CD8-positive, alpha-beta memory T cell (primary cell): ENCODE measurements around the gene CCNG1. TPM values are rescaled to one million over a fixed set of nuclear protein-coding genes. Genes with fewer than 3 reads are reported as not detected.
"Not testable (repeated sequence)": the region's sequence is repeated elsewhere in the genome, so short reads cannot be mapped to it uniquely, and the experiment has no call there.

Experiments
- CTCF ChIA-PET: fragments of 350-600 bp; sonication (Branson Sonifier 250); formaldehyde crosslinking; loops from one replicate; lab custom pipeline; 2021; ENCODE audit warnings: antibody characterized with exemption; lab: Charles Lee
- POLR2A ChIA-PET: fragments of 350-600 bp; sonication (Branson Sonifier 250); formaldehyde crosslinking; loops from one replicate; lab custom pipeline; 2021; ENCODE audit warnings: antibody characterized with exemption; lab: Charles Lee
- DNase-seq, 5 donors: peaks; one replicate each; pipeline versions ENCODE4 v3.0.0 to v3.0.0-alpha.2; 2020 to 2022; ENCODE audit warnings: mixed read lengths in 1 of 5
- H3K27ac ChIP-seq: one replicate; pipeline ENCODE4 v1.7.0; 2013; ENCODE audit warnings: low read depth, mild to moderate bottlenecking, low read length, moderate library complexity
- H3K27me3 ChIP-seq: 2 replicates; pipeline ENCODE4 v1.7.0; 2013; ENCODE audit warnings: low read length, mild to moderate bottlenecking; ENCODE audit not compliant: insufficient read depth, poor library complexity, severe bottlenecking
- H3K36me3 ChIP-seq: 2 replicates; pipeline ENCODE4 v1.7.0; 2013; ENCODE audit warnings: mild to moderate bottlenecking, low read length, moderate library complexity; ENCODE audit not compliant: insufficient read depth
- H3K4me1 ChIP-seq: 2 replicates; pipeline ENCODE4 v1.7.0; 2013; ENCODE audit warnings: mild to moderate bottlenecking, low read length, moderate library complexity; ENCODE audit not compliant: insufficient read depth
- H3K4me3 ChIP-seq: 2 replicates; pipeline ENCODE4 v1.7.0; 2013; ENCODE audit warnings: mild to moderate bottlenecking, low read length
- H3K9me3 ChIP-seq: 2 replicates; pipeline ENCODE4 v1.7.0; 2013; ENCODE audit warnings: mild to moderate bottlenecking, low read length
- H3K27ac Mint-ChIP-seq, 8 donors: one replicate each; pipeline ENCODE4 v1.8.0; 2020 to 2021; ENCODE audit warnings: mixed read lengths in 8 of 8, mild to moderate bottlenecking in 6 of 8, inconsistent platforms in 3 of 8, moderate library complexity in 3 of 8
- H3K27me3 Mint-ChIP-seq, 2 donors: one replicate each; pipeline ENCODE4 v1.8.0; 2020 to 2021; ENCODE audit warnings: mixed read lengths in 2 of 2, mild to moderate bottlenecking in 1 of 2, moderate library complexity in 1 of 2
- H3K36me3 Mint-ChIP-seq, 3 donors: one replicate each; pipeline ENCODE4 v1.8.0; 2020 to 2021; ENCODE audit warnings: mixed read lengths in 3 of 3, inconsistent platforms in 1 of 3, mild to moderate bottlenecking in 1 of 3
- H3K4me1 Mint-ChIP-seq, 3 donors: one replicate each; pipeline ENCODE4 v1.8.0; 2020 to 2021; ENCODE audit warnings: mixed read lengths in 3 of 3, inconsistent platforms in 1 of 3, mild to moderate bottlenecking in 1 of 3
- H3K4me3 Mint-ChIP-seq, 7 donors: one replicate each; pipeline ENCODE4 v1.8.0; 2020 to 2021; ENCODE audit warnings: mixed read lengths in 7 of 7, mild to moderate bottlenecking in 6 of 7, moderate library complexity in 4 of 7, inconsistent platforms in 2 of 7
- H3K9me3 Mint-ChIP-seq, 5 donors: one replicate each; pipeline ENCODE4 v1.8.0; 2020 to 2022; ENCODE audit warnings: mixed read lengths in 5 of 5, mild to moderate bottlenecking in 3 of 5, moderate library complexity in 2 of 5, inconsistent platforms in 1 of 5
- polyA plus RNA-seq: library from polyadenylated mRNA; unstranded; fragments of 300-500 nt; fragmentation: Illumina TruSeq; gene quantifications from one replicate; pipeline ENCODE4 v1.2.3, GENCODE V29; 2021
- total RNA-seq, 2 experiments: library from RNA; stranded (reverse); gene quantifications; one replicate each; pipeline ENCODE4 v1.2.3, GENCODE V29; 2021

Gene CCNG1
- total and polyA plus RNA-seq, 3 experiments from 2014 or later: 77.8 to 104 (median 90.9) TPM

- no peaks in the 10 kb centered on the region for H3K9me3 ChIP-seq
- H3K4me3 ChIP-seq: no peak overlapping the region
- H3K27ac ChIP-seq: no peak overlapping the region
- no peaks in the 10 kb centered on the region for H3K27me3 ChIP-seq
- Mint-ChIP-seq H3K9me3 (no peaks in the 10 kb centered on the region), H3K4me3 (no peak overlapping the region), H3K27me3 (no peaks in the 10 kb centered on the region), H3K36me3 (peaks cover 0 to 82% (median 20%) of the 10 kb centered on the region in 3 donors), H3K4me1 (peaks cover 11 to 37% (median 29%) of the 10 kb centered on the region in 3 donors), H3K27ac (no peak overlapping the region)
- ChIA-PET CTCF (no interaction called here), POLR2A (no interaction called here)
- H3K36me3 ChIP-seq: peaks cover 20% of the 10 kb centered on the region
- DNase-seq: no peak
- H3K4me1 ChIP-seq: peaks cover 5% of the 10 kb centered on the region
Observed at GRCh38 chr5:163445345-163445744, 8.0 kb downstream of the CCNG1 start.

GRCh38 chr5:163447191-163447590 is 9.8 kb downstream of the CCNG1 start:
- H3K4me1 ChIP-seq: no peaks in the 10 kb centered on the region
- no peaks in the 10 kb centered on the region for H3K9me3 Mint-ChIP-seq
- no peaks in the 10 kb centered on the region for H3K27me3 ChIP-seq
- POLR2A ChIA-PET: no interaction called here
- H3K27ac Mint-ChIP-seq: peak overlapping the region in 3 of 8 donors; percentile 18 to 72 (median 71)
- H3K4me3 Mint-ChIP-seq: no peak overlapping the region
- CTCF ChIA-PET: interaction anchor here (0.8 kb wide), 1 partner anchor 57 kb away, joined by 3 read pairs; no protein-coding TSS in a partner anchor
- H3K27me3 Mint-ChIP-seq: no peaks in the 10 kb centered on the region
- peaks cover 20% of the 10 kb centered on the region for H3K36me3 ChIP-seq
- H3K36me3 Mint-ChIP-seq: peaks cover 0 to 75% (median 15%) of the 10 kb centered on the region in 3 donors
- peaks cover 2 to 22% (median 16%) of the 10 kb centered on the region in 3 donors for H3K4me1 Mint-ChIP-seq
- no peaks in the 10 kb centered on the region for H3K9me3 ChIP-seq
- H3K4me3 ChIP-seq: no peak overlapping the region
- H3K27ac ChIP-seq: no peak overlapping the region
- DNase-seq: no peak

GRCh38 chr5:163447875-163448274 is 10.5 kb downstream of the CCNG1 start:
- H3K4me1 Mint-ChIP-seq: peaks cover 2 to 18% (median 16%) of the 10 kb centered on the region in 3 donors
- no peak for DNase-seq
- peak overlapping the region in 3 of 8 donors; percentile 23 to 83 (median 52) for H3K27ac Mint-ChIP-seq
- CTCF ChIA-PET: interaction anchor here (0.8 kb wide), 1 partner anchor 57 kb away, joined by 3 read pairs; no protein-coding TSS in a partner anchor
- no peak overlapping the region for H3K4me3 Mint-ChIP-seq
- H3K27me3 Mint-ChIP-seq: no peaks in the 10 kb centered on the region
- POLR2A ChIA-PET: no interaction called here
- no peaks in the 10 kb centered on the region for H3K9me3 ChIP-seq
- no peak overlapping the region for H3K4me3 ChIP-seq
- peaks cover 20% of the 10 kb centered on the region for H3K36me3 ChIP-seq
- H3K4me1 ChIP-seq: no peaks in the 10 kb centered on the region
- no peaks in the 10 kb centered on the region for H3K27me3 ChIP-seq
- H3K27ac ChIP-seq: no peak overlapping the region
- peaks cover 0 to 74% (median 16%) of the 10 kb centered on the region in 3 donors for H3K36me3 Mint-ChIP-seq
- H3K9me3 Mint-ChIP-seq: no peaks in the 10 kb centered on the region

- POLR2A ChIA-PET: no interaction called here
- H3K36me3 Mint-ChIP-seq: peaks cover 0 to 70% (median 16%) of the 10 kb centered on the region in 3 donors
- H3K27ac Mint-ChIP-seq: peak overlapping the region in 7 of 8 donors; percentile 14 to 52 (median 23)
- Histone ChIP-seq H3K4me3 (no peak overlapping the region), H3K27me3 (no peaks in the 10 kb centered on the region), H3K36me3 (peaks cover 17% of the 10 kb centered on the region), H3K4me1 (no peaks in the 10 kb centered on the region), H3K9me3 (no peaks in the 10 kb centered on the region), H3K27ac (no peak overlapping the region)
- CTCF ChIA-PET: interaction anchor here (0.9 to 1.5 kb wide), 2 partner anchors 11 to 12 kb away, joined by 3 read pairs; partner anchors contain the start of genes CCNG1 and HMMR
- no peak for DNase-seq
- peaks cover 2 to 18% (median 14%) of the 10 kb centered on the region in 3 donors for H3K4me1 Mint-ChIP-seq
- H3K9me3 Mint-ChIP-seq: no peaks in the 10 kb centered on the region
- no peaks in the 10 kb centered on the region for H3K27me3 Mint-ChIP-seq
- H3K4me3 Mint-ChIP-seq: no peak overlapping the region
Observed at GRCh38 chr5:163448491-163448890, 11.1 kb downstream of the CCNG1 start.

GRCh38 chr5:163451489-163451888 is 14.1 kb downstream of the CCNG1 start:
- Mint-ChIP-seq H3K4me3 (no peak overlapping the region), H3K27me3 (no peaks in the 10 kb centered on the region), H3K27ac (peak overlapping the region in 2 of 8 donors; percentile 1 to 17), H3K36me3 (peaks cover 4 to 68% (median 21%) of the 10 kb centered on the region in 3 donors), H3K9me3 (no peaks in the 10 kb centered on the region), H3K4me1 (peaks cover 9 to 36% (median 20%) of the 10 kb centered on the region in 3 donors)
- CTCF ChIA-PET: no interaction called here
- no peak overlapping the region for H3K27ac ChIP-seq
- no peaks in the 10 kb centered on the region for H3K27me3 ChIP-seq
- peaks cover 8% of the 10 kb centered on the region for H3K36me3 ChIP-seq
- H3K4me3 ChIP-seq: no peak overlapping the region
- H3K9me3 ChIP-seq: no peaks in the 10 kb centered on the region
- DNase-seq: no peak
- POLR2A ChIA-PET: no interaction called here
- no peaks in the 10 kb centered on the region for H3K4me1 ChIP-seq

- Mint-ChIP-seq H3K9me3 (no peaks in the 10 kb centered on the region), H3K27me3 (no peaks in the 10 kb centered on the region), H3K36me3 (peaks cover 4 to 52% (median 13%) of the 10 kb centered on the region in 3 donors), H3K27ac (no peak overlapping the region), H3K4me3 (no peak overlapping the region), H3K4me1 (peaks cover 15 to 37% (median 36%) of the 10 kb centered on the region in 3 donors)
- peaks cover 4% of the 10 kb centered on the region for H3K4me1 ChIP-seq
- CTCF ChIA-PET: no interaction called here
- peaks cover 4% of the 10 kb centered on the region for H3K36me3 ChIP-seq
- H3K9me3 ChIP-seq: no peaks in the 10 kb centered on the region
- H3K27me3 ChIP-seq: no peaks in the 10 kb centered on the region
- no peak overlapping the region for H3K27ac ChIP-seq
- no peak for DNase-seq
- H3K4me3 ChIP-seq: no peak overlapping the region
- POLR2A ChIA-PET: no interaction called here
Observed at GRCh38 chr5:163453705-163454104, 16.3 kb downstream of the CCNG1 start.

- Mint-ChIP-seq H3K4me3 (peak overlapping the region in 2 of 7 donors; percentile 36 to 49), H3K36me3 (peaks cover 4 to 52% (median 11%) of the 10 kb centered on the region in 3 donors), H3K4me1 (peaks cover 27 to 44% (median 42%) of the 10 kb centered on the region in 3 donors), H3K27ac (peak overlapping the region in 5 of 8 donors; percentile 21 to 70 (median 51))
- H3K9me3 Mint-ChIP-seq, H3K9me3 ChIP-seq, CTCF ChIA-PET, DNase-seq, POLR2A ChIA-PET, H3K36me3 ChIP-seq, H3K4me3 ChIP-seq, H3K27me3 Mint-ChIP-seq, H3K27ac ChIP-seq, H3K27me3 ChIP-seq: not testable (repeated sequence)
- peaks cover 12% of the 10 kb centered on the region for H3K4me1 ChIP-seq
Observed at GRCh38 chr5:163455406-163455805, 18.0 kb downstream of the CCNG1 start.

GRCh38 chr5:163456029-163456589 is 18.7 kb downstream of the CCNG1 start:
- peaks cover 0 to 5% of the 10 kb centered on the region in 2 donors for H3K27me3 Mint-ChIP-seq
- H3K4me3 ChIP-seq: no peak overlapping the region
- peaks cover 31 to 51% (median 49%) of the 10 kb centered on the region in 3 donors for H3K4me1 Mint-ChIP-seq
- H3K9me3 ChIP-seq: no peaks in the 10 kb centered on the region
- peaks cover 4 to 50% (median 11%) of the 10 kb centered on the region in 3 donors for H3K36me3 Mint-ChIP-seq
- H3K4me3 Mint-ChIP-seq: peak overlapping the region in 1 of 7 donors; percentile 49
- H3K9me3 Mint-ChIP-seq: peaks cover 0 to 2% (median 0%) of the 10 kb centered on the region in 5 donors
- no peaks in the 10 kb centered on the region for H3K27me3 ChIP-seq
- H3K27ac Mint-ChIP-seq: peak overlapping the region in 4 of 8 donors; percentile 21 to 79 (median 60)
- CTCF ChIA-PET: no interaction called here
- DNase-seq: no peak
- H3K36me3 ChIP-seq: peaks cover 4% of the 10 kb centered on the region
- POLR2A ChIA-PET: no interaction called here
- H3K4me1 ChIP-seq: peaks cover 18% of the 10 kb centered on the region
- H3K27ac ChIP-seq: no peak overlapping the region
